Parietal lobe (tissue), 1 donor: Measurements from ENCODE around the gene LHX3. TPM values are rescaled to one million over a fixed set of nuclear protein-coding genes. Genes with fewer than 3 reads are reported as not detected.

Experiments used
- total RNA-seq: library from RNA; depleted of rRNA; stranded (reverse); fragments of >200 nt; gene quantifications from one replicate; pipeline ENCODE4 v1.2.3, GENCODE V29; 2014

LHX3 gene
- total RNA-seq = not detected

DNA sequence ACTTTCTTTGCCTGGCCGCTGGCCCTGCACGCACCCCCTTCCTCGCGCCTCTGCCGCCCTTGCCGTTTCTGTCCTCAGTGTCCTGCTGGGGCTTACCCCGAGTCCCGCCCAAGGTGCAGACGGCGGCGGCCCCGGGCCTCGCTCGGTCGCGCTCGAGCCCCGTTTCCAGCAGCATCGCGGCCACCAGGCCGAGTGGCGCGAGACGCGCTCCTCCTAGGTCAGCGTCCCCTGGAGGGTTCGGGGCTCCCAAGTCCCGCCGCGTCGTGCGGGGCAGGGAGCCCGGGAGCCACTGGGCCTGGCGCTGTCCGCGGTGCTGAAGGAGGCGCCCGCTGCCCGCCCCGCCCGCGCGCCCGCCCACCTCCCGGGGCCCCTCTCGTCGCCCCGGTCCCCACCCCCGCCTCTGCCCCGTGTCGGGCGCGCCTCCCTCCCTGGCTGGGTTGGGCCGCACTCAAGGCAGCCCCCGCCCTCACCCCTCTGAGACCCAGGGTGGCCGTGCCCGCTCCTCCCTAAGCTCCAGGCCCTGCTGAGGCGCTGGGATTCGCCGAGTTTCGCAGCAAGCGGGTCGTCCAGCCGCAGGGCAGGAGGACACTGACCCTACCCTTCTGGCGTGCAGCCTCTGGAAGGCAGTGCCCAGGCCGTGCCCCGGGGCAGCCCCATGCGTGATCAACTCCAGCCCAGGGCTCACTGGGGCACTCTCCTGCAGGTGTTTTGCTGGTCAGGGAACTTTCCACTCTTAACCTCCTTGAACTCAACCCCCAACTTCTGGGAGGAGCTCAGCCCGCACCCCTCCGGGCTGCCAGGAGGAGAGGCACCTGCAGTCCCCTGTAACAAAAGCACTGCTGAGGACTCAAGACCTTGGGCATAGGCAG, at the start of gene LHX3:
Gene LHX3, minus strand, starts transcription at position 291 of the 869 bp plus-strand sequence. Its CDS starts 116 bp downstream, at position 175.

DNA sequence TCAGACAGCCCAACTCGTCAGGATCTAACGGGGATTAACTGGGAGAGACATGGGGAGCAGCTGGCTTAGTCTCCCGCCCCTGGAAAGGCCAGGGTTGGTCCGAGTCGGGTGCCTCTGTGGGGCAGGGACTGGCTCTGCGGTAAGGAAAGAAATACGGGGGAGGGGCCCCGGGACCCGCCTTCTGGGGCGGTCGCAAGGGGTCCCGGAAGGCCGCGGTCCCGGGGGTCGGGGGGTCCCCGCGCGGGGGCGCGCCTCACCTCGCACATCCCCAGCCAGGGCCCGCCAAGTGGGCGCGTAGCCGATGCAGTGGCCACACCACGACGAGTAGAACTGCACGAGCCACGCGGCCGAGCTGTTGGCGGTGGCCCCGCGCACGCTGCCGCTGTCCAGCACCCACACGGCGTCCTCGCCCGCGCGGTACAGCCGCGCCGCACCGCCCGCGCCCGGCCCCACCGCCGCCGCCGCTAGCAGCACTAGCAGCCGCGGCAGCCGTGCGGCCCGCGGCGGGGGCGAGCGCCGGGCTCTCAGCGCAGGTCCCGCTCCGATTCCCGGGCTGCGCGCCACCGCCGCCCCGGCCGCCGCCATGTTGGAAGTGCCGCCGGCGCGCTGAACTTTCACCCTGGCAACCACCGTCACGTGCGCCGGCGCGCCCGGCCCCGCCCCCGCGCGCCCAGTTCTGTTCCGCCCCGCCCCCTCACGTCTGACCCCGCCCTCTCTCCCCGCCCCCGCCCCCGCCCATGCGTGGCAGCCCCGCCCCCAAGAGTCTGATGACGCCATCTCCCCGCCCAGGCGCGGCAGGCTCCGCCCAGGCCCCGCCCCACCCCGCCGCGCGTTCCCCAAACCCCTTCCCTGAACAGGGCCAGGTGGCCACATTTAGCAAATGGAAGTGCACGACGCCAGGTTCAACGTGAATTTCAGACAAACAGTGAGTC, 40.6 kb upstream of the LHX3 start, which contains the start of gene QSOX2:
Gene QSOX2, minus strand, starts transcription at position 594 of the 932 bp plus-strand sequence. Its CDS starts 9 bp downstream, at position 585.

Other genes starting within 250 kb of the LHX3 start
- 33.8 TPM for gene UBAC1, start 243.8 kb downstream of the LHX3 start, total RNA-seq
- 6.3 TPM for gene NACC2, start 109.8 kb downstream of the LHX3 start, total RNA-seq
- 26.6 TPM for gene TMEM250, start 86.3 kb downstream of the LHX3 start, total RNA-seq
- gene QSOX2, start 40.7 kb upstream of the LHX3 start, total RNA-seq = 13.8 TPM
- not detected for gene CCDC187, start 99.0 kb upstream of the LHX3 start, total RNA-seq
- 123 TPM for gene GPSM1, start 122.4 kb upstream of the LHX3 start, total RNA-seq
- gene DNLZ, start 158.6 kb upstream of the LHX3 start, total RNA-seq = 12.5 TPM
- 0.63 TPM for gene CARD9, start 168.5 kb upstream of the LHX3 start, total RNA-seq
- 12.2 TPM for gene SNAPC4, start 195.0 kb upstream of the LHX3 start, total RNA-seq
- 36.3 TPM for gene ENTR1, start 205.5 kb upstream of the LHX3 start, total RNA-seq
- 29.1 TPM for gene PMPCA, start 205.5 kb upstream of the LHX3 start, total RNA-seq
- gene INPP5E, start 234.7 kb upstream of the LHX3 start, total RNA-seq = 19.7 TPM